HCT116 (cell line): Measurements from ENCODE around the gene BCAS4. TPM values are rescaled to one million over a fixed set of nuclear protein-coding genes. Genes with fewer than 3 reads are reported as not detected.

Experiments used
- ATAC-seq: fragments of 200-7000 bp; cut with Tn5 transposase; 2 replicates; pipeline ENCODE4 v1.9.1; 2020; ENCODE audit warnings: mild to moderate bottlenecking, moderate library complexity
- BruUV-seq: library from RNA; stranded (reverse); fragments of 400-500 nt; replicated peaks from 2 replicates; lab custom pipeline; 2021; lab: Mats Ljungman, UMichigan
- CTCF ChIA-PET: fragments of 300-600 bp; sonication (Branson Sonifier 250); formaldehyde crosslinking; loops from one replicate; lab custom pipeline; 2021; ENCODE audit warnings: antibody characterized with exemption; lab: Charles Lee
- POLR2A ChIA-PET: fragments of 300-600, 350-600 bp; sonication (Branson Sonifier 250); formaldehyde crosslinking; loops from one replicate; lab custom pipeline; 2021; ENCODE audit warnings: antibody characterized with exemption; lab: Charles Lee
- RAD21 ChIA-PET, 2 experiments: fragments of 300-600 bp; sonication (Branson Sonifier 250); formaldehyde crosslinking; loops; one replicate each; lab custom pipeline; 2023; ENCODE audit warnings: low total read pairs in 2 of 2; ENCODE audit not compliant: uncharacterized antibody in 2 of 2, unreplicated experiment in 2 of 2, low non-redundant PET in 1 of 2; lab: Charles Lee
- DNase-seq: peaks from one replicate; pipeline ENCODE4 v3.0.0-alpha.2; 2010; ENCODE audit warnings: low read depth, low spot score
- H2AFZ ChIP-seq: fragments of 200-600 bp; shearing (Covaris generic), sonication (generic); 2 replicates; pipeline ENCODE4 v1.6.1; 2017; ENCODE audit warnings: low read depth, mixed run types, mixed read lengths, antibody characterized with exemption, low read length; ENCODE audit not compliant: poor library complexity, severe bottlenecking
- H3K27ac ChIP-seq: 2 replicates; pipeline ENCODE4 v1.5.1; 2012; ENCODE audit warnings: low read depth, low read length
- H3K27me3 ChIP-seq: fragments of 200-600 bp; sonication (generic); 2 replicates; pipeline ENCODE4 v1.6.1; 2016; ENCODE audit warnings: mixed run types, low read length, mixed read lengths; ENCODE audit not compliant: insufficient read depth
- H3K36me3 ChIP-seq, 2 experiments: fragments of 200-500 bp in 1 of 2; fragments of 200-600 bp in 1 of 2; sonication (Bioruptor generic) in 1 of 2; sonication (generic) in 1 of 2; 2 replicates each; pipeline versions ENCODE4 v1.5.1 to v1.6.1; 2014 to 2016; ENCODE audit warnings: low read length in 2 of 2, inconsistent platforms in 1 of 2, mixed read lengths in 1 of 2, mixed run types in 1 of 2; ENCODE audit not compliant: insufficient read depth in 2 of 2, control insufficient read depth in 1 of 2
- H3K4me1 ChIP-seq, 2 experiments: fragments of 200-600 bp in 1 of 2; sonication (generic) in 1 of 2; 2 replicates each; pipeline versions ENCODE4 v1.5.1 to v1.6.1; 2012 to 2017; ENCODE audit warnings: low read length in 2 of 2, inconsistent platforms in 1 of 2, mild to moderate bottlenecking in 1 of 2, mixed read lengths in 1 of 2, mixed run types in 1 of 2, moderate library complexity in 1 of 2; ENCODE audit not compliant: insufficient read depth in 2 of 2, control insufficient read depth in 1 of 2
- H3K4me2 ChIP-seq: fragments of 200-600 bp; sonication (generic); 2 replicates; pipeline ENCODE4 v1.6.1; 2017; ENCODE audit warnings: mixed run types, low read length, mixed read lengths
- H3K4me3 ChIP-seq, 2 experiments: fragments of 200-600 bp in 1 of 2; sonication (generic) in 1 of 2; replicated peaks in 1 of 2; 2 replicates each; pipeline ENCODE4 v1.5.1; 2011 to 2016; ENCODE audit warnings: low read length in 2 of 2, control low read depth in 1 of 2, low read depth in 1 of 2, mild to moderate bottlenecking in 1 of 2, mixed read lengths in 1 of 2, mixed run types in 1 of 2
- H3K79me2 ChIP-seq: fragments of 200-600 bp; sonication (generic); 2 replicates; pipeline ENCODE4 v1.6.1; 2017; ENCODE audit warnings: mild to moderate bottlenecking, mixed run types, low read length, moderate library complexity, mixed read lengths; ENCODE audit not compliant: insufficient read depth
- H3K9ac ChIP-seq: fragments of 200-600 bp; sonication (generic); 2 replicates; pipeline ENCODE4 v1.6.1; 2016; ENCODE audit warnings: low read length, mixed read lengths
- H3K9me2 ChIP-seq: fragments of 200-600 bp; sonication (generic), shearing (Covaris generic); 2 replicates; pipeline ENCODE4 v1.6.1; 2017; ENCODE audit warnings: mixed run types, mild to moderate bottlenecking, moderate library complexity; ENCODE audit not compliant: insufficient read depth
- H3K9me3 ChIP-seq, 2 experiments: fragments of 200-500 bp in 1 of 2; fragments of 200-600 bp in 1 of 2; sonication (Bioruptor generic) in 1 of 2; sonication (generic) in 1 of 2; 2 replicates each; pipeline ENCODE4 v1.6.1; 2014 to 2017; ENCODE audit warnings: low read length in 2 of 2, mixed read lengths in 2 of 2, inconsistent platforms in 1 of 2, low read depth in 1 of 2, mild to moderate bottlenecking in 1 of 2, mixed run types in 1 of 2, moderate library complexity in 1 of 2; ENCODE audit not compliant: control insufficient read depth in 1 of 2, insufficient read depth in 1 of 2
- H4K20me1 ChIP-seq: fragments of 200-600 bp; sonication (generic), shearing (Covaris generic); 2 replicates; pipeline ENCODE4 v1.6.1; 2017; ENCODE audit warnings: mixed run types, mild to moderate bottlenecking, moderate library complexity; ENCODE audit not compliant: insufficient read depth
- CEBPB ChIP-seq: IDR thresholded peaks from 2 replicates; pipeline ENCODE4 v1.6.1; 2012; ENCODE audit warnings: low read depth
- CTCF ChIP-seq, 3 experiments: fragments of 200-600 bp in 1 of 3; sonication (generic) in 1 of 3; IDR thresholded peaks in 2 of 3; conservative IDR thresholded peaks in 1 of 3; 2 replicates each; pipeline ENCODE4 v1.5.1; 2012 to 2017; ENCODE audit warnings: low read depth in 2 of 3, low read length in 2 of 3, antibody characterized with exemption in 1 of 3, borderline replicate concordance in 1 of 3, control low read depth in 1 of 3, mild to moderate bottlenecking in 1 of 3, mixed read lengths in 1 of 3, mixed run types in 1 of 3, moderate library complexity in 1 of 3; ENCODE audit not compliant: insufficient read depth in 1 of 3
- EZH2phosphoT487 ChIP-seq: fragments of 200-600 bp; IDR thresholded peaks from 2 replicates; pipeline ENCODE4 v1.6.1; 2018; ENCODE audit warnings: antibody characterized with exemption, borderline replicate concordance
- SRF ChIP-seq: IDR thresholded peaks from 2 replicates; pipeline ENCODE4 v1.6.1; 2012; ENCODE audit warnings: low read depth
- TCF7L2 ChIP-seq: IDR thresholded peaks from 2 replicates; pipeline ENCODE4 v1.7.0; 2011; ENCODE audit warnings: borderline replicate concordance, inconsistent platforms; ENCODE audit not compliant: insufficient read depth, insufficient read length; ENCODE audit errors: extremely low read depth
- YY1 ChIP-seq: IDR thresholded peaks from 2 replicates; pipeline ENCODE4 v1.6.1; 2011; ENCODE audit warnings: low read length, low read depth, moderate library complexity, mild to moderate bottlenecking; ENCODE audit not compliant: insufficient replicate concordance; ENCODE audit errors: extremely low read depth
- ZNF274 ChIP-seq: fragments of 200-500 bp; sonication (Bioruptor generic); IDR thresholded peaks from 2 replicates; pipeline ENCODE4 v1.6.1; 2014; ENCODE audit warnings: mild to moderate bottlenecking, low read depth, low read length, inconsistent platforms
- intact Hi-C: fragments of 100-400 bp; cut with micrococcal nuclease; formaldehyde crosslinking; loops from 2 replicates; pipeline ENCODE4 v1.10.0; 2022
- total RNA-seq: library from RNA; stranded (reverse); gene quantifications from one replicate; pipeline ENCODE4 v1.2.1, GENCODE V29; 2021; ENCODE audit not compliant: unreplicated experiment
- TF ChIP-seq, protein P1 (sequence below): IDR thresholded peaks from 2 replicates; pipeline ENCODE4 v1.6.1; 2012

BCAS4 gene
- total RNA-seq, 1 experiment from 2014 or later: 18.9 TPM

DNA sequence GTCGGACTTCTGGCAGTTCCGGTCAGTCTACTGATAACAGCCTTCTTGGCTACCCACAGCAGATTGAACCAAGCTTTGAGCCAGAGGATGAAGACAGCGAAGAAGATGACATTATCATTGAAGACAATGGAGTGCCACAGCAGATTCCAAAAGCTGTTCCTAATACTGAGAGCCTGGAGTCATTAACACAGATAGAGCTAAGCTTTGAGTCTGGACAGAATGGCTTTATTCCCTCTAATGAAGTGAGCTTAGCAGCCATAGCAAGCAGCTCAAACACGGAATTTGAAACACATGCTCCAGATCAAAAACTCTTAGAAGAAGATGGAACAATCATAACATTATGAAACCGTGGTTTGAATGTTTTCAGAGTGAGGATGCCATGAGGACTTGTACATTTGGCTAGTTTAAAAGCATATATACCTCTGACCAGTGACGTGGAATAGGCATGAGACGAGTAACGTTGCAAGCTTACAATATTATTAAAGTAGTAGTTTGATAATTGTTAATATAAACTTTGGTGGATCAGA lies 44.7 kb upstream of the BCAS4 start:
- Histone ChIP-seq H3K36me3 (peaks cover 20 to 32% of the 10 kb centered on the region in 2 experiments), H3K9me3 (no peaks in the 10 kb centered on the region), H3K27me3 (no peaks in the 10 kb centered on the region), H3K9ac (no peak overlapping the region), H3K9me2 (no peaks in the 10 kb centered on the region), H3K27ac (no peak overlapping the region), H3K4me2 (no peak overlapping the region), H3K79me2 (peaks cover 67% of the 10 kb centered on the region), H3K4me1 (peaks cover 28 to 31% of the 10 kb centered on the region in 2 experiments), H4K20me1 (no peaks in the 10 kb centered on the region), H2AFZ (no peak overlapping the region), H3K4me3 (no peak overlapping the region)
- BruUV-seq: TSS peak; percentile 15
- no peak for DNase-seq
- POLR2A ChIA-PET: interaction anchor here (0.7 to 1.9 kb wide), 2 partner anchors 20 to 38 kb away, joined by 3 to 9 read pairs; partner anchors contain the start of gene PARD6B
- CTCF ChIA-PET: interaction anchor here (0.7 to 2.6 kb wide), 7 partner anchors 11 to 124 kb away, joined by 3 to 32 read pairs (median 19); no protein-coding TSS in a partner anchor
- ATAC-seq: no peak
- intact Hi-C loops: no loop called here
- RAD21 ChIA-PET: interaction anchor here in 1 of 2 experiments (0.9 kb wide), 1 partner anchor 124 kb away, joined by 4 read pairs; no protein-coding TSS in a partner anchor
- TF ChIP-seq EZH2phosphoT487 (no peak), TCF7L2 (no peak), CEBPB (no peak), ZNF274 (no peak), YY1 (no peak), CTCF (IDR thresholded peaks at IDR 0.05 in 2 of 3, conservative IDR thresholded peaks at IDR 0.05 in 1 of 3; ENCODE audit: borderline replicate concordance in 1 of 3, insufficient read depth in 1 of 3, low read depth in 2 of 3, low read length in 2 of 3) (no peak), SRF (no peak)
- TF ChIP-seq, protein P1, sequence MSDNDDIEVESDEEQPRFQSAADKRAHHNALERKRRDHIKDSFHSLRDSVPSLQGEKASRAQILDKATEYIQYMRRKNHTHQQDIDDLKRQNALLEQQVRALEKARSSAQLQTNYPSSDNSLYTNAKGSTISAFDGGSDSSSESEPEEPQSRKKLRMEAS: no peak
